GM12891 (cell line): ENCODE measurements around the gene ERGIC3.

Source experiments
- POLR2A ChIP-seq: IDR thresholded peaks from 2 replicates; pipeline ENCODE4 v1.6.1; 2011; ENCODE audit warnings: low read depth, low read length, control low read depth
- POLR2AphosphoS5 ChIP-seq: IDR thresholded peaks from 2 replicates; pipeline ENCODE4 v1.6.1; 2011; ENCODE audit warnings: low read depth, low read length, control low read depth
- POU2F2 ChIP-seq: IDR thresholded peaks from 2 replicates; pipeline ENCODE4 v1.6.1; 2011; ENCODE audit warnings: low read depth, mild to moderate bottlenecking, control low read depth, low read length, moderate library complexity
- SPI1 ChIP-seq: IDR thresholded peaks from 2 replicates; pipeline ENCODE4 v1.6.1; 2011; ENCODE audit warnings: low read depth, low read length, control low read depth
- TAF1 ChIP-seq: IDR thresholded peaks from 2 replicates; pipeline ENCODE4 v1.6.1; 2011; ENCODE audit warnings: low read depth, low read length, control low read depth

GRCh38 chr20:35555951-35556645, 14.2 kb downstream of the ERGIC3 start:
- no peak for TF ChIP-seq POLR2A
- TF ChIP-seq POLR2AphosphoS5 = no peak
- TF ChIP-seq POU2F2 = no peak
- no peak for TF ChIP-seq TAF1
- no peak for TF ChIP-seq SPI1
